Nephron (organoid): ENCODE measurements around the gene OR52H1.

Experiments used
- H3K27ac Mint-ChIP-seq, 3 experiments: 2 replicates each; pipeline ENCODE4 v1.8.0; 2020; ENCODE audit warnings: mixed read lengths in 3 of 3, mild to moderate bottlenecking in 2 of 3, moderate library complexity in 1 of 3
- H3K27me3 Mint-ChIP-seq: 2 replicates; pipeline ENCODE4 v1.8.0; 2021; ENCODE audit warnings: low read depth, mild to moderate bottlenecking, moderate library complexity, mixed read lengths
- H3K36me3 Mint-ChIP-seq: 2 replicates; pipeline ENCODE4 v1.8.0; 2020; ENCODE audit warnings: low read depth, mixed read lengths
- H3K4me1 Mint-ChIP-seq: 2 replicates; pipeline ENCODE4 v1.8.0; 2020; ENCODE audit warnings: mixed read lengths
- H3K4me3 Mint-ChIP-seq, 3 experiments: 2 replicates each; pipeline ENCODE4 v1.8.0; 2020; ENCODE audit warnings: mild to moderate bottlenecking in 3 of 3, mixed read lengths in 3 of 3, moderate library complexity in 2 of 3
- H3K9me3 Mint-ChIP-seq: 2 replicates; pipeline ENCODE4 v1.8.0; 2020; ENCODE audit warnings: mixed read lengths
- TF ChIP-seq, protein P1 (sequence below), 3 experiments: fragments of 200-600 bp; sonication (generic); IDR thresholded peaks; one replicate each; pipeline ENCODE4 v1.5.0; 2021; ENCODE audit warnings: antibody characterized with exemption in 3 of 3; ENCODE audit not compliant: unreplicated experiment in 3 of 3

The OR52H1 gene

DNA sequence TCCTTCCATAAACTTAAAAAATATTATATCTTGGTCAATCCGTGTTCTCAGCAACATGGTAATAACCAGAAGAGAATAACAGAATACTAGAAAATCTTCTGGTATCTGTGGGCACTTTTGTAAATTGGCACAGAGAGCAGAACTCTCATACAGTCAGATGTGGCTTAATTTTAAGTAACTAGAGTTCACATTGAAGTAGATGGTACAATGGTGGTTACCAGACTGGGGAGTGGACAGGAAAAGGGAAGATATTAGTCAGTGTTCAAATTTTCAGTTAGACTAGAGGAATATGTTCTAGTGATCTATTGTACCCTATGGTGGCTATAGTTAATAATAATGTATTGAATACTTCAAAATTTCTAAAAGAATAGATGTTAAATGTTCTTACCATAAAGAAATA is 6.9 kb downstream of the OR52H1 start:
- no peaks in the 10 kb centered on the region for H3K36me3 Mint-ChIP-seq
- H3K27ac Mint-ChIP-seq = no peak overlapping the region
- H3K9me3 Mint-ChIP-seq = peaks cover 10% of the 10 kb centered on the region
- no peak overlapping the region for H3K4me3 Mint-ChIP-seq
- no peaks in the 10 kb centered on the region for H3K4me1 Mint-ChIP-seq
- no peaks in the 10 kb centered on the region for H3K27me3 Mint-ChIP-seq
- TF ChIP-seq, protein P1, sequence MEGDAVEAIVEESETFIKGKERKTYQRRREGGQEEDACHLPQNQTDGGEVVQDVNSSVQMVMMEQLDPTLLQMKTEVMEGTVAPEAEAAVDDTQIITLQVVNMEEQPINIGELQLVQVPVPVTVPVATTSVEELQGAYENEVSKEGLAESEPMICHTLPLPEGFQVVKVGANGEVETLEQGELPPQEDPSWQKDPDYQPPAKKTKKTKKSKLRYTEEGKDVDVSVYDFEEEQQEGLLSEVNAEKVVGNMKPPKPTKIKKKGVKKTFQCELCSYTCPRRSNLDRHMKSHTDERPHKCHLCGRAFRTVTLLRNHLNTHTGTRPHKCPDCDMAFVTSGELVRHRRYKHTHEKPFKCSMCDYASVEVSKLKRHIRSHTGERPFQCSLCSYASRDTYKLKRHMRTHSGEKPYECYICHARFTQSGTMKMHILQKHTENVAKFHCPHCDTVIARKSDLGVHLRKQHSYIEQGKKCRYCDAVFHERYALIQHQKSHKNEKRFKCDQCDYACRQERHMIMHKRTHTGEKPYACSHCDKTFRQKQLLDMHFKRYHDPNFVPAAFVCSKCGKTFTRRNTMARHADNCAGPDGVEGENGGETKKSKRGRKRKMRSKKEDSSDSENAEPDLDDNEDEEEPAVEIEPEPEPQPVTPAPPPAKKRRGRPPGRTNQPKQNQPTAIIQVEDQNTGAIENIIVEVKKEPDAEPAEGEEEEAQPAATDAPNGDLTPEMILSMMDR (IDR thresholded peaks at IDR 0.05; ENCODE audit: unreplicated experiment in 3 of 3) = no peak

DNA sequence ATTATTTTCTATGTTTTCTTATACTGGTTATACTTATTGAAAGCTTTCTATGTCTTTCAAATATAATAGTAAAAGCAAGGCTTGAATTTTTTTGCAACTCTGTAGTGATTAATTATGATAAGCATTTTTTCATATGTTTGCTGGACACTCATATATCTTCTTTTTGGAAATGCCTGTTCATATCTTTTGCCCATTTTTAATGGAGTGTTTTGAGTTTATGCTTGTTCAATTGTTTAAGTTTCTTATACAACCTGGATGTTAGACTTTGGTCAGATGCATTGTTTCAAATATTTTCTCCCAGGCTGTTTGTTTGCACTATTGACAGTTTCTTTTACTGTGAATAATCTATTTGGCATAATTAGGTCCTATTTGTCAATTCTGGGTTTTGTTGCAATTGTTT is 11.9 kb downstream of the OR52H1 start:
- Mint-ChIP-seq H3K9me3 (peaks cover 10% of the 10 kb centered on the region), H3K27me3 (no peaks in the 10 kb centered on the region), H3K4me3 (no peak overlapping the region), H3K4me1 (no peaks in the 10 kb centered on the region), H3K27ac (no peak overlapping the region), H3K36me3 (no peaks in the 10 kb centered on the region)
- TF ChIP-seq, protein P1 (IDR thresholded peaks at IDR 0.05; ENCODE audit: unreplicated experiment in 3 of 3) = no peak

DNA sequence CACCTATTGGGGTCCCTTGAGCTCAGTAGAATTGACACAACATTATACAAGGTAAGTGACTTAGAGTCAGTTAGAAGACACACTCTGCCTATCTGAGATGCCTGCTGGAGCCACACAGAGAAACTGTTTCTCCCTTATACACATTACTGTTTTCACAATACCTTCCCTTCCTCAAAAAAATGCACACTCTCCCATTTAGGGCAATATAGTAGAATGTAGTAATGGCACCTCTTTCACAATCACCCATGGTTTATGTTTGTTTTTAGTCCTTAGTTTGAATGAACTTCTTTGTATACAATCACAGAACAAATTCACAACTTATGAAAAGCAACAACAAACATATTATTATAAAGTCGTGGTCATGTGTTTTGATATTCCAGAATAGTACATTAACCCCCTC is 14.3 kb downstream of the OR52H1 start:
- Mint-ChIP-seq H3K9me3 (peaks cover 10% of the 10 kb centered on the region), H3K36me3 (no peaks in the 10 kb centered on the region)

DNA sequence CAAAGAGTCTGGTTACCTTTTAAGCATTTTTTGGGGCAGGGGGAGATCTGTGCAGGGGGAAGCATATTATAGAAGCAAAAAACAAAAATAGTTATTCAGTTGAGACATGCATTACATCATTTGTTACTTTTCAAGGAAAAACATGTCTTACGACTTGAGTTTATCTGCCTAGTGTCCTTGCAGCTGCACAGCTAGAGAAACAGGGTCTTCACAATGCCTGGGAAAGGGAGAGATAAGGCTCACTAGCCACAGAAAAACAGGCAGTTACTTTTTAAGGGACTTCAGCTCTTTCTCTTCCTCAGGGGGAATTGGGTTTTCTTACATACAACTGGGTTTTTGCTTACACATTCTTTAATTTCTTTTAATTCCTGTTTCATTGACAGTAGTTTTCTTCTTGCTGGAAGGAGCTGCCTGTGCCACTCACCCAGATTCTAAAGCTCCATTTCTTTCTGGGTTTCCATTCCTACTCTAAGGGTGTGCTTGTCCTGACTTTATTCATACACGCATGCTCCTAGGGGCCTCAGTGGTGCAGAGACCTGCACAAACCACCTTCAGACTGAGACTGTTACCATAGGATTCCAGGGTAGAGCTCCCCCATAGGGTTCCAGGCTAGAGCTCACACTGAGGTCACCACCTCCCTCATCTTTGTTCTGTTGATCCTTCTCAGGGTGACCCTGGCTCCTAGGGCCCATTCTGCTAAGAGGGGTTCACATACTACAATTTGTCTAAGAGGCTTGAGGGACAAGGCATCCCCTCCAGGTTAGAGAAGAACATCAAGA is 17.1 kb downstream of the OR52H1 start:
- TF ChIP-seq, protein P1 (IDR thresholded peaks at IDR 0.05; ENCODE audit: unreplicated experiment in 3 of 3) = no peak
- Mint-ChIP-seq H3K4me1 (peaks cover 10% of the 10 kb centered on the region), H3K27me3 (no peaks in the 10 kb centered on the region), H3K4me3 (no peak overlapping the region), H3K9me3 (no peaks in the 10 kb centered on the region), H3K36me3 (no peaks in the 10 kb centered on the region), H3K27ac (no peak overlapping the region)

More for the DNA sequence above, 14.3 kb downstream of the OR52H1 start:
- Mint-ChIP-seq H3K27ac (no peak overlapping the region), H3K4me3 (no peak overlapping the region), H3K4me1 (no peaks in the 10 kb centered on the region), H3K27me3 (no peaks in the 10 kb centered on the region)
- TF ChIP-seq, protein P1 (IDR thresholded peaks at IDR 0.05; ENCODE audit: unreplicated experiment in 3 of 3) = no peak

DNA sequence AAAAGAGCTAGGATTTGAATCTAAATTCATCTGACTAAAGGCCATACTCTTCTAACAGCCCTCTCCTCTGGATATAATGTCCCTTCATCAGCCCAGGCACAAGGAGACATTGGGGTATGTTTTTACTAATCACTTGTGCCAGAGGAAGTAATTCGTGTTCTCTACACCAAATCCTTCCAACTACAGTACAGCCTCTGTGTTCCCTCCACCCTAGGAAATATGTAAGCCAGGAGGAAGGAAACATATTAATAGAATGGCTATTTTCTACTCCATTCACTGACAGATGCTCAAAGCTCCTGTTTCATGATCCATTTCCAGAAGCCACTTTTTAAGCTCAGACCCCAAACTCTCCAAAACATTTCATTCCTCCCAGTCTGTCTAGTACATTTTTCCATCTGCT is 19.8 kb downstream of the OR52H1 start:
- Mint-ChIP-seq H3K4me1 (peaks cover 16% of the 10 kb centered on the region), H3K4me3 (no peak overlapping the region), H3K36me3 (no peaks in the 10 kb centered on the region), H3K27ac (no peak overlapping the region), H3K27me3 (peaks cover 12% of the 10 kb centered on the region), H3K9me3 (no peaks in the 10 kb centered on the region)
- TF ChIP-seq, protein P1 (IDR thresholded peaks at IDR 0.05; ENCODE audit: unreplicated experiment in 3 of 3) = no peak

DNA sequence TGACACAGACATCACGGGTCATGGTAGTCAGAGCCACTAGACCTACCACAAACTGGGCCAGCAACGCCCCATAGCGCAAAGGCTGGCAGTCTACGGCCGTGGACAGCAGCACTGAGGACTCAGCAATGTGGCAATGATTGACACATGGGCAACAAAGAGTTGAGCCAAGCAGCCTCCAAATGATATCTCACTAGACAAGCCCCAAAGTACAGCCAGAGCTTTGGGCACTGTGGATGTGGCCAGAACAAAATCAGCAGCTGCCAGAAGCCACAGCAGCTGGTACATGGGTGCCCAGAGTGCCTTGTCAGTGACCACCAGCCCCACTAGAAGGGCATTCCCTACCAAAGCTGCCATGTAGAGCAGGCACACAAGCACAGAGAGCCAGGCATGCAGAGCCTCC is 20.6 kb downstream of the OR52H1 start:
- Mint-ChIP-seq H3K27ac (no peak overlapping the region), H3K36me3 (no peaks in the 10 kb centered on the region), H3K9me3 (no peaks in the 10 kb centered on the region), H3K4me3 (no peak overlapping the region), H3K4me1 (peaks cover 16% of the 10 kb centered on the region), H3K27me3 (peaks cover 12% of the 10 kb centered on the region)
- TF ChIP-seq, protein P1 (IDR thresholded peaks at IDR 0.05; ENCODE audit: unreplicated experiment in 3 of 3) = no peak
